Type B pancreatic cell (in vitro differentiated cells): ENCODE measurements around the gene RPTOR. TPM values are rescaled to one million over a fixed set of nuclear protein-coding genes. Genes with fewer than 3 reads are reported as not detected.
A peak's percentile ranks its signal among the peaks of the same experiment; 100 is the strongest.

Experiments
- DNase-seq: peaks from one replicate; pipeline ENCODE4 v3.0.0; 2021; ENCODE audit warnings: mixed read lengths; ENCODE audit not compliant: unreplicated experiment; ENCODE audit errors: extremely low spot score
- H3K27ac Mint-ChIP-seq: 2 replicates; pipeline ENCODE4 v1.8.0; 2021; ENCODE audit warnings: mild to moderate bottlenecking, mixed read lengths
- H3K27me3 Mint-ChIP-seq: 2 replicates; pipeline ENCODE4 v1.8.0; 2021; ENCODE audit warnings: mixed read lengths
- H3K36me3 Mint-ChIP-seq: 2 replicates; pipeline ENCODE4 v1.8.0; 2021; ENCODE audit warnings: mixed read lengths
- H3K4me1 Mint-ChIP-seq: one replicate; pipeline ENCODE4 v1.8.0; 2021; ENCODE audit warnings: mixed read lengths; ENCODE audit not compliant: unreplicated experiment
- H3K4me3 Mint-ChIP-seq: 2 replicates; pipeline ENCODE4 v1.8.0; 2021; ENCODE audit warnings: mild to moderate bottlenecking, mixed read lengths
- H3K9me3 Mint-ChIP-seq: 2 replicates; pipeline ENCODE4 v1.8.0; 2021; ENCODE audit warnings: mixed read lengths
- total RNA-seq: library from RNA; stranded (reverse); gene quantifications from 2 replicates; pipeline ENCODE4 v1.2.1, GENCODE V29; 2021; ENCODE audit warnings: low replicate concordance
- TF ChIP-seq, protein P1 (sequence below): fragments of 200-600 bp; sonication (generic); conservative IDR thresholded peaks from 2 replicates; pipeline ENCODE4 v1.5.0; 2021; ENCODE audit warnings: antibody characterized with exemption, mild to moderate bottlenecking

Gene RPTOR
- total RNA-seq, 1 donor from 2014 or later: 39.8 TPM

DNA sequence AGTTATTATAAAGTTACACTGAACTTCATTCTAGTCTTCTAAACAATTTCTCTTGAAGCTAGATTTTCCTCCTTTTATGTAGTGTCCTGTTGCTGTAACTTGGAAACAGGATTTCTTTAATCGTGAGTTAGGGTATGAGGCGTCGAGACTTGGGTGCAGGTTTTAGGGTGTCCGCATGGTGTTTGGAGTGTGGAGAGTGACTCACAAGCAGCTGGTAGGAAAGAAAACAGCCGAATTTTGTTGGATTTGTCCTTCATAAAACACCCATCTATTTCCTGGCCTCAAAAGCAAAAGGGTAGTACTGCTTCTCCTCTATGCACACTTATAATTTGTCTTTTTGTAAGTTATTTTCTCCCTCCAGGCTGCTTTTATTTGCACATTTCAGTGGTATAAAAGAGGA lies 1.6 kb downstream of the RPTOR start:
- peaks cover 25% of the 10 kb centered on the region for H3K4me1 Mint-ChIP-seq
- H3K9me3 Mint-ChIP-seq: no peaks in the 10 kb centered on the region
- H3K36me3 Mint-ChIP-seq: no peaks in the 10 kb centered on the region
- peak overlapping the region; percentile 95 for H3K4me3 Mint-ChIP-seq
- DNase-seq: no peak
- TF ChIP-seq, protein P1, sequence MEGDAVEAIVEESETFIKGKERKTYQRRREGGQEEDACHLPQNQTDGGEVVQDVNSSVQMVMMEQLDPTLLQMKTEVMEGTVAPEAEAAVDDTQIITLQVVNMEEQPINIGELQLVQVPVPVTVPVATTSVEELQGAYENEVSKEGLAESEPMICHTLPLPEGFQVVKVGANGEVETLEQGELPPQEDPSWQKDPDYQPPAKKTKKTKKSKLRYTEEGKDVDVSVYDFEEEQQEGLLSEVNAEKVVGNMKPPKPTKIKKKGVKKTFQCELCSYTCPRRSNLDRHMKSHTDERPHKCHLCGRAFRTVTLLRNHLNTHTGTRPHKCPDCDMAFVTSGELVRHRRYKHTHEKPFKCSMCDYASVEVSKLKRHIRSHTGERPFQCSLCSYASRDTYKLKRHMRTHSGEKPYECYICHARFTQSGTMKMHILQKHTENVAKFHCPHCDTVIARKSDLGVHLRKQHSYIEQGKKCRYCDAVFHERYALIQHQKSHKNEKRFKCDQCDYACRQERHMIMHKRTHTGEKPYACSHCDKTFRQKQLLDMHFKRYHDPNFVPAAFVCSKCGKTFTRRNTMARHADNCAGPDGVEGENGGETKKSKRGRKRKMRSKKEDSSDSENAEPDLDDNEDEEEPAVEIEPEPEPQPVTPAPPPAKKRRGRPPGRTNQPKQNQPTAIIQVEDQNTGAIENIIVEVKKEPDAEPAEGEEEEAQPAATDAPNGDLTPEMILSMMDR: no peak
- H3K27ac Mint-ChIP-seq: peak overlapping the region; percentile 40
- H3K27me3 Mint-ChIP-seq: peaks cover 3% of the 10 kb centered on the region

- peaks cover 15% of the 10 kb centered on the region for H3K4me1 Mint-ChIP-seq
- no peak for DNase-seq
- H3K4me3 Mint-ChIP-seq: no peak overlapping the region
- H3K27me3 Mint-ChIP-seq: no peaks in the 10 kb centered on the region
- no peaks in the 10 kb centered on the region for H3K9me3 Mint-ChIP-seq
- H3K27ac Mint-ChIP-seq: no peak overlapping the region
- H3K36me3 Mint-ChIP-seq: peaks cover 4% of the 10 kb centered on the region
- TF ChIP-seq, protein P1: no peak
Measured at GRCh38 chr17:80552523-80552922, 7.9 kb downstream of the RPTOR start.

GRCh38 chr17:80555266-80555665 lies 10.6 kb downstream of the RPTOR start:
- DNase-seq: no peak
- Mint-ChIP-seq H3K27me3 (no peaks in the 10 kb centered on the region), H3K27ac (no peak overlapping the region), H3K4me3 (no peak overlapping the region), H3K4me1 (peaks cover 11% of the 10 kb centered on the region), H3K9me3 (no peaks in the 10 kb centered on the region), H3K36me3 (peaks cover 8% of the 10 kb centered on the region)
- TF ChIP-seq, protein P1: no peak

DNA sequence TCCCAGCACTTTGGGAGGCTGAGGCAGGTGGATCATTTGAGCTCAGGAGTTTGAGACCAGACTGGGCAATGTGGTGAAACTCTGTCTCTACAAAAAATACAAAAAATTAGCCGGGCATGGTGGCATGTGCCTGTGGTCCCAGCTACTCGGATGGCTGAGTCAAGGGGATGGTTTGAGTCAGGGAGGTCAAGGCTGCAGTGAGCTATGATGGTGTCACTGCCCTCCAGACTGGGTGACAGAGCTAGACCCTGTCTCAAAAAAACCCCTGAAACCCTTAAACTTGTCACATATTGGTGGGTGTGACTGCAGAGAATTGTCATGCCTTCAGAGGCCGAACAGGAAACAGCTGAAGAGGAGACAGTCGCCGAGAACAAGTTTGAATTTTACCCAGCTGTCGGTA lies 13.4 kb downstream of the RPTOR start:
- Mint-ChIP-seq H3K4me1 (peaks cover 15% of the 10 kb centered on the region), H3K9me3 (no peaks in the 10 kb centered on the region), H3K36me3 (peaks cover 12% of the 10 kb centered on the region), H3K4me3 (no peak overlapping the region), H3K27ac (no peak overlapping the region), H3K27me3 (no peaks in the 10 kb centered on the region)
- TF ChIP-seq, protein P1: no peak
- no peak for DNase-seq

DNA sequence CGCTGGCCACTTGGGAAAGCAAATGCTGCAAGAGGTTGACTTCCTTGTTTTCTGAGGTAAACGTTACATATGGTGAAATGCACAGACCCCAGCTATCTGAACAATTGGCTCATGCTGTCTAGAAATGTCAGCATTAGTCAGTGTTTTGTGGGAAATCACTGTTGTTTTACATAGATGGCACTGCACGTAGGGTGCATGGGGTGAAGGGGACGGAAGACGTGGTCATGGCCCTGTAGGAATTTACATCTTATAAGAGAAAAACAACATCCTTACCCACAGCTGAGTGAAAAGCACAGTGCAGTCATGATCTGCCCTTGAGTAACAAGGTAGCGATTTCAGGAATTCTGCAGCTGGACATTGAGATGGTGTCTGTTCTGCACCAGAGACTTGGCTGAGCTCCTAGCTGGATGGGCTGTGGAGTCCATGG lies 15.2 kb downstream of the RPTOR start:
- TF ChIP-seq, protein P1: no peak
- no peak for DNase-seq
- Mint-ChIP-seq H3K27me3 (no peaks in the 10 kb centered on the region), H3K4me1 (peaks cover 14% of the 10 kb centered on the region), H3K4me3 (no peak overlapping the region), H3K36me3 (peaks cover 8% of the 10 kb centered on the region), H3K27ac (no peak overlapping the region), H3K9me3 (no peaks in the 10 kb centered on the region)

DNA sequence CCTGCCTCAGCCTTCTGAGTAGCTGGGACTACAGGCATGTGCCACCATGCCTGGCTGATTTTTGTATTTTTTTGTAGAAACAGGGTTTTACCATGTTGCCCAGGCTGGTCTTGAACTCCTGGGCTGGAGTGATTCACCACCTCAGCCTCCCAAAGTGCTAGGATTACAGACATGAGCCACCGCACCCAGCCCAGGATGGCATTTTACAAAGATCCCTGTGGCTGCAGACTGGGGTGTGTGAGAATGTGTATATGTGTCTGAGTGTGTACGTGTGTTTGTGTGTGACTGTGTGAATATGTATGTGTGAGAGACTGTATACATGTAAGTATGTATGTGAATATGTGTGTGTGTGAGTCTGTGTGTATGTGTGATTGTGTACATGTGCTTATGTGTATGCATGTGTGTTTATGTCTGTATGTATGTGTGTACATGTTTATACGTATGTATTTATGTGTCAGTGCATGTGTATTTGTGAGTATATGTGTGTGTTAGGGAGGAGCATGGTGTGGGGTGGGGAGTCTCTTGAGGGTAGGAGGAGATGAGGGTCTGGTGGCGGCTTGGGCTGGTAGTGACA lies 17.0 kb downstream of the RPTOR start:
- Mint-ChIP-seq H3K27me3 (no peaks in the 10 kb centered on the region), H3K4me1 (peaks cover 13% of the 10 kb centered on the region), H3K27ac (no peak overlapping the region), H3K9me3 (no peaks in the 10 kb centered on the region), H3K36me3 (peaks cover 8% of the 10 kb centered on the region), H3K4me3 (no peak overlapping the region)
- TF ChIP-seq, protein P1: no peak
- no peak for DNase-seq
